C4-2B (cell line): ENCODE data around the gene KIAA0232.
"Not testable (repeated sequence)": the region's sequence is repeated elsewhere in the genome, so short reads cannot be mapped to it uniquely, and the experiment has no call there.

Experiments
- H3K27ac ChIP-seq: fragments of 450-650 bp; 2 replicates; pipeline ENCODE4 v1.5.1; 2017
- CTCF ChIP-seq: fragments of 450-650 bp; conservative IDR thresholded peaks from 2 replicates; pipeline ENCODE4 v1.5.1; 2017; ENCODE audit warnings: mild to moderate bottlenecking
- ZFX ChIP-seq: fragments of 450-650 bp; IDR thresholded peaks from 2 replicates; pipeline ENCODE4 v1.6.1; 2017

KIAA0232 gene

GRCh38 chr4:6902318-6903042 is 120.0 kb downstream of the KIAA0232 start:
- TF ChIP-seq CTCF (no peak), ZFX (no peak)
- no peak overlapping the region for H3K27ac ChIP-seq

GRCh38 chr4:6905516-6906445 is 123.3 kb downstream of the KIAA0232 start:
- TF ChIP-seq ZFX (no peak), CTCF (no peak)

GRCh38 chr4:6906486-6906885 is 124.0 kb downstream of the KIAA0232 start:
- H3K27ac ChIP-seq: not testable (repeated sequence)

More at GRCh38 chr4:6905516-6906445, 123.3 kb downstream of the KIAA0232 start:
- H3K27ac ChIP-seq: no peak overlapping the region

- H3K27ac ChIP-seq: no peak overlapping the region
- no peak for TF ChIP-seq ZFX
- TF ChIP-seq CTCF: peak; percentile 75
These were observed 125.2 kb downstream of the KIAA0232 start for GRCh38 chr4:6907658-6908191.

GRCh38 chr4:6908432-6909112 is 126.0 kb downstream of the KIAA0232 start:
- no peak for TF ChIP-seq ZFX
- no peak for TF ChIP-seq CTCF
- H3K27ac ChIP-seq: peak overlapping the region; percentile 93

- TF ChIP-seq ZFX (no peak), CTCF (peak; percentile 31)
- peak within 1 kb of the TSS; percentile 93 for H3K27ac ChIP-seq
These were observed 126.8 kb downstream of the KIAA0232 start, which contains the start of gene TBC1D14 for GRCh38 chr4:6909113-6909969. TSS of gene TBC1D14 (plus strand) at chr4:6909826. CDS start at chr4:6923390, 13,564 bp downstream.

- peak; percentile 52; the same call in 1 of the 2 replicates for TF ChIP-seq ZFX
- no peak for TF ChIP-seq CTCF
- peak overlapping the region; percentile 93 for H3K27ac ChIP-seq
These were observed 127.4 kb downstream of the KIAA0232 start for GRCh38 chr4:6909970-6910339.
